ENCODE measurements around the gene TYMS.
"Not testable (repeated sequence)": the region's sequence is repeated elsewhere in the genome, so short reads cannot be mapped to it uniquely, and the experiment has no call there.

The TYMS gene

DNA sequence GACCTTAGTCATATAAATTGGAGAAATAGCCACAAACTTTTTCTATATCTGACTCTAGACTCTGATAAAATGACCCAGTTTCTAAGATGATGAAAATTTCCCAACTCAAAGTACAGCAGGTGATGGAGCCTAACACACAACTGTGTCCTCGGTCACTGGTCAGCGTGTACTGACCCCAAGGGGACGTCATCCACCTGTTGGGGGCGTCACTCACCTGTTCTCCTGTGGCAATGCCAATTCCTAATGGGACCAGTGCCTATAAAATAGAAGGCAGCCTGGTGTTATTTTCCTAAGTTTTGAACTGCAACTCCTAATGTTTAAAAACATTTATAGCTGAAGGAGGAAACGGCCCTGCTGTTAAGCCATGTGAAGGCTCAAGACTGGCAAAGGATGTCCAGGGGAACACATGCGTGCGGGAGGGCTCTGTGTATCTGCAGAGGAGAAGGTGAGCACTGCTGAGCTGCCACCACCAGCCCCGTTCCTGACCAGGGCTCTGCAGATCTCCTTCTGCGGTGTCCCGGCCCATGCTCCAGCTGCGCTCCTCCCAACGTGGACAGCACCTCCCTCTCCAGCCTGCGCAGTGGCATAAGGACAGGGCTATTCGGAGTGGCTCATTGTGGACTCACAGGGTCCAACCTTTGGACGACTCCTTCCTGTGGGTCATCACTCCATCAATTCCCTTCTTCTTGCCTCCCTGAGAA, 21.2 kb downstream of the TYMS start:
- DNase-seq = no peak

DNA sequence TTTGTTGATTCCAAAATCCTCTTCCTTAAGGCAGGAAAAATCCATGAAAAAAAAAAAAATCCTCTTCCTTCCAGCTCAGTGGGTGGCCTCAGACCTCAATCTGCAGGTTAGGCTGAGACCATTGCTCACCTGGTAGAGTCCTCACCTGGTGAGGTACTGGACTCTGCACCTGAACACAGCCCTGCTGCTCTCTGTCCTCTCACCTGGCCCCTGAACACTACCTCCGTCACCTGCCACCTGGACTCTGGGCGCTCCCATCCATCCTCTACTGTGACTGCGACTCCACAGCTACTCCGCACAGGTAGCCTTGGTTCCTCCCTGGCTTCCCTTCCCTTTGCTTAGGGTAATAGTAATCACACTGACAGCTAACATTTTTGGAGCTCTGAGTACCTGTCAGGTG, 22.1 kb downstream of the TYMS start:
- DNase-seq = no peak

DNA sequence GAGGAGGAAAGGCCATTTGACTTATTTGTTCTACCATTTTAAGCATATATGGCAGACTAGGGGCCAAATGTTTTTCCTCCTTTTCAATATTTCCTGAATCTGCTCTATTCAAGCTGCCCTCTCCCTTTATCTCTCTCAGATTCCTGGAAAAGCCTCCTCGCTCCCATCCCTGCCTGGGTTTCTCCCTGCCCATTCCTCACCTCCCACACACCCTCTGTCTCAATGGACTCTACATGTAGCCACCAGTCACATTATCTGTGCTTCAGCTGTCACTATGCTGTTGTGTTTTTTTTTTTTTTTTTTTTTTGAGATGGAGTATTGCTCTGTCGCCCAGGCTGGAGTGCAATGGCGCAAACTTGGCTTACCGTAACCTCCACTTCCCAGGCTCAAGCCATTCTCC, 22.9 kb downstream of the TYMS start:
- no peak for DNase-seq

DNA sequence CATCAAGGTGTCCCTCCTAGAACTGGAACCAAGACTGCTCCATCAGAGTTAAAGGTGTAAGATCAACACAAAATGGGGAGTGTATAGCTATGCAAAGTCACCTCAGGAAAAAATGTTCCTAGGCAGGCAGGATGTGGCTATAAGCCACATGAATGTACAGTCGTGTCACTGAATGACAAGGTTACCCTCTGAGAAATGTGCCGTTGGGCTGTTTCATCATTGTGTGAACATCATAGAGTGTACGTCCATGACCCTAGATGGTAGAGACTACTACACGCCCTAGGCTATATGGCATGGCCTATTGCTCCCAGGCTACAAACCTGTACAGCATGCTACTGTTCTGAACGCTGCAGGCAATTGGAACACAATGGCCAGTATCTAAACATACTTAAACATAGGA, 24.5 kb downstream of the TYMS start:
- DNase-seq = no peak

DNA sequence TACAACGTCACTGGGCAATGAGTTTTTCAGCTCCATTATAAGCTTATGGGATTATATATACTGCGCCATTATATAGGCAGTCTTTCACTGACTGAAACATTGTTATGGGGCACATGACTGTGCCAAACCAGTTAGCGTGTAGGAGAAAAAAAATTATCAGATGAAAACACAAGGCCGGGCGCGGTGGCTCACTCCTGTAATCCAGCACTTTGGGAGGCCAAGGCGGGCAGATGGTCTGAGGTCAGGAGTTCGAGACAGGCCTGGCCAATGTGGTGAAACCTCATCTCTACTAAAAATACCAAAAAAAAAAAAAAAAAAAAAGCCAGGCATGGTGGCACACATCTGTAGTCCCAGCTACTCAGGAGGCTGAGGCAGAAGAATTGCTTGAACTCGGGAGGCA, 25.0 kb downstream of the TYMS start:
- DNase-seq = not testable (repeated sequence)

DNA sequence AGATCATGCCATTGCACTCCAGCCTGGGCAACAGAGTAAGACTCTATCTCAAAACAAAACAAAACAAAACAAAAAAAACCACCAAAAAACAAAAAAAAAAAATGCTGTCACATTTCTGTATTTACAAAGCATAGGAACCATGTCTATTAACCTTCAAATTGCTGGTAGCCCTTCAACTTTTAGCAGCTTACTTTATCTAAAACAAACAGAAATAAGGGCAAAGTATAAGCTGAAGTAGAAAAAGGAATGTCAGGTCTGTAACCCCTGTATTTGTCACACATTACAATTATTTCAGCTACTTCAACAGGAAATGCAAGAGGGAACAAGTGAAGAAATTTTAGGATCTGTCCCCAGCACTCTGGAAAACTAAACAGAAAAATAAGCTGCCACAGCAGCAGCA, 25.4 kb downstream of the TYMS start:
- no peak for DNase-seq

DNA sequence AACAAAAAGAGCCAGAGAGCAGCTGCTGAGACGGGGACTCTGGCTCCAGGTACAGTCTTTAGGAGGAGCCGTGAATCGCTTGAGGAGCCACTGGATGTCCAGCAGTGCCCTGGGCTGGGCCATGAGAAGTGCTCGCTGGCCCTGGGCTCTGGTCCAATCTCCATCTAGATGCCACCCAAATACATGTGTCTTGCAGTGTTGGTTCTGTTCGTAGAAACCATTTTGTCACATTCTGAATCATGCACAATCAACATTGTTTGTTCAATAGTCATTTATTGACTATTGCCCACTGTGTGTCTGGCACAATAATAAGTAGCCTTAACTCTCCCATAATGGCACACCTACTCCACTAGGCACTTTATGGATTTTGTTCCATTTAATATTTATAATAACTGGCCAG, 26.1 kb downstream of the TYMS start:
- DNase-seq = no peak

DNA sequence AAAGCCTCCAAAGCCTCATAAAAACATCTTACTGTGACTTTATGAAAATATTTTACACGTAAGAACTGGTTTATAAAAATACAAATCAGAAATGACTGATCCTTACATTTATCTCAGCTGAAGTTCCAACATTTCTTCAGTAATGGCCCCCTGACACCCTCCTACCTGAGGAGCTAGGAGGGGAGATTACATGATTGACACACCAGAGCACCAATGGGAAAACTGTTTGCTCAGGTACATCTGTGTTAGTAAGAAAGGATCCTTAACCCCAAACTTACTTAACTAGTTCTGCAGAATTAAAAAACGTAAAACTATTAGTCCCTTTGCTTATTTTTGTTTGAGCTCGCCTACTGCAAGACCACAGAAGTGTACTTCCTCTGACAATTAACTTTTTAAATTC, 28.0 kb downstream of the TYMS start:
- no peak for DNase-seq

DNA sequence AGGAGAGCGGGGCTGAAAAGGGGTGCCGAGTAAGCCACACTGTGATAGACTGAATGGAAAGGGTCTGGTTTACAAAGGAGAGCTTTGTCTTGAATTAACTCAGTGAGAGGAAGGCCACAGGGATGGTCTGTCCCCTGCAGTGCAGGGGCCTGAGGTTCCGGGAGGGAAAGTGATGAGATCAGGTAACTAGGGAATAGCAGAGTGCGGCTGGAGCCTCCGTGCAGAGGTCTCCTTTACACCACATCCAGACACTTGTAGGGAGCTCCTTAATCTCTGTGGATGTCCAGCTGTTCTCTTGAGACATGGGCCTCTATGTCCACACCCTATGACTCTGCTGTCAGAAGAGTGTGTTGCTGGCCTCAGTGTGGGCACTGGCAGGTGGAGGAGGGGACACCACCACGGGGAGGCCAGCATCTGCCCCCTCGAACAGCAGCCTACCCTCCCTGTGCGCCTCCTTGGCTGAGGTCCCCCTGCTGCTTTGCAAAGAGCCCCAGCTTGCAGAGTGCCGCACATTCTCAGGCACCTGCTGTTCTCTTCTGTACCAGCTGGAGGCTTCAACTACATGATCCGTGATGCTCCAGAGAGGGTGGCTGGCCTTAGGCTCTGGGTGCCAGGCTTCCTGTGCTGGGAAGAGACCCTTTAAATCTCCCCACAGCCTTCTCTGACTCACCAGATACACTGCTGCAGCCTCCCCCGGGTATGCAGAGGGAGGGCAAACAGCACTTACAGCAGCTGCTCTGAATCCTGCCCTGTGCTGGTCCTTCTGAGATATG, 29.1 kb downstream of the TYMS start:
- DNase-seq = no peak

DNA sequence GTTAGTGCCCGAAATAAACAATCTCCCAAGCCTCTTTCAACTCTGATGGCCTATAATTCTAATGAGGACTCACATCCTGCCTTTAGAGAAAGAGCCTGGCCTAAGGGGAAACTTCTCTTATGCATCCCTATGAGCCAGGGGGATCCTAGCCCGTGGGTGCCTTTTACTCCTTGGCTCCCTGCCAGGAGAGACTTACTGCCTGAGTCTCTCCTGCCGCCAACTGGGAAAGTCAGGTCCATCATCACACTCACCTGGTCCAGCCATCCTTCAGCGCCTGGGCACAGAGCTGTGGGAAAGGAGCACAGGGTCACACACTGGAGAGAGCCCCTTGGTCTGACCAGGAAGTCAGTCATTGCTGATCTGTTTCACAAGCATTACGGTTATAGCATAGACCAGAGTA, 30.9 kb downstream of the TYMS start:
- no peak for DNase-seq

DNA sequence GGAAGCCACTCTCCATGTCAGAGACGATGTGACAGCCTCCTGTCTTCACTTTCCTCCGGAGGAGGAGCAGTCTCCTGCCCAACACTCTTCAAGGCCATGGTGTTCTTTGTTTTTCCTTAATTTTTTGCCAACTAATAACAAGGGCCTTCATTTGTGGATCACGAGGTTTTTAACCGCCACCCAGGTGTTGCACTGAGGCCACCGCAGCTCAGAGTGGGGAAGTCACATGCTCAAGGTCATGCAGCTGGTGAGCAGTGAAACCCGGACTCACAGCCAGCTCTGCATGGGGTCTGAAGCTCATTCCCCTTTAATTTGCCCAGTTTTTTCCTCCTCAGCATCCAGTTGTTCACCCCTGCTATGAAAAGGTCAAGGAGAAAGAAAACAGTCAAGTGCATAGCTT, 35.4 kb downstream of the TYMS start:
- no peak for DNase-seq

DNA sequence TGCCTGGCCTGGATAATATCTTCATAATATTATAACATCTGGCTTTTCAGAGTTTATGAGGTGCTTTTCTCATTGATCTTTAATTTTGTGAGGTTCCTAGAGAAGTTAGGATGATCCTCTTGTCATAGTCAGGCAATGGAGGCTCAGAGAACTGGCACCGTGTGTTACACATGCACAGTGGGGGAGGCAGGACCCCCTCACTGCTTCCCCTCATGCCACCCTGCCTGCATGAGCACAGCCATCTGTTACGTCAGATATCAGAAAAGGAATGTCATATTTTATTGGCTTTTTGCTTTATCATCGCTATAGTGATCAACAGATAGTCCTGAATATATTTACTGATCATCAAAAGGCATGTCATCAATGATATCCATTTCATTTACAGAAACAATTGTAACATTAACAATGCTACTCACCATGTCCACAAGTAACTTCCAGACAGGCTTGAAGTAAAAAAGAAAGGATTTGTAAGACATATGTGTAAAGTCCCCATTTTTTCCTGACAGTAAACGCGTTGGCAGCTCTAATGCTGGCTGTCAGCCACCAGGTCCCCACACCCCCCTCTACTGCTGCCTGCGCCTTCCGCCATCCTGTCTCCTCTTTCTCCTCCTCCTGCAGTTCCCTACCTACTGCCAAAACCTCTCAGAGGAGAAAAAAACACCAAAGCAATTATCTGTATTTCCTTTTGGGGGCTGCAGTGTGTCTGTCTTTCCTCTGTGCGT, 36.2 kb downstream of the TYMS start:
- no peak for DNase-seq

DNA sequence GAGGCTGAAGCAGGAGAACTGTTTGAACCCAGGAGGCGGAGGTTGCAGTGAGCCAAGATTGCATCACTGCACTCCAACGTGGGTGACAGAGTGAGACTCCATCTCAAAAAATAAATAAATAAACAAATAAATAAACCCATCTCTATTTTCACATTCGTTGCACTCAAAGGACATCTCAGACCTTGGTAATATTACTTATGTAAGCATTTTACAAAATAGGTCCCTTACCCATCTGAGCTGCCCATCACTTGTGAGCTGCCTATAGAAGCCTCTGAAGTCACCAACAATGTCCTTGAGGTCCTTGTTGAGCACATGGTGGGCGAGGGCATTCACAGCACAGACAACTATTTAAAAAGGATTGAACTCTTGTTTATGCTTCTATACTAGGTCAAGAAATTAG, 39.6 kb downstream of the TYMS start:
- no peak for DNase-seq

DNA sequence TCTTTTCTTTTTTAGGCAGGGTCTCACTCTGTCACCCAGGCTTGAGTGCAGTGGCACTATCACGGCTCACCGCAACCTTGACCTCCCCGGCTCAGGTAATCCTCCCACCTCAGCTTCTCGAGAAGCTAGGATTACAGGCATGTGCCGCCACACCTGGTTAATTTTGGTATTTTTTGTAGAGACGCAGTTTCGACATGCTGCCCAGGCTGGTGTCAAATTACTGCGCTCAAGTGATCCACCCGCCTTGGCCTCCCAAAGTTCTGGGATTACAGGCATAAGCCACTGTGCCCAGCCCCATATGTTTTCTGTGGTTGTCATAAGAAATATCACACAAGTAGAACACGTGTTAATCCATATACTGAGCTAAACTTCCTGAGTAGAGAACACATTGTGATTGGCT, 40.3 kb downstream of the TYMS start:
- no peak for DNase-seq

DNA sequence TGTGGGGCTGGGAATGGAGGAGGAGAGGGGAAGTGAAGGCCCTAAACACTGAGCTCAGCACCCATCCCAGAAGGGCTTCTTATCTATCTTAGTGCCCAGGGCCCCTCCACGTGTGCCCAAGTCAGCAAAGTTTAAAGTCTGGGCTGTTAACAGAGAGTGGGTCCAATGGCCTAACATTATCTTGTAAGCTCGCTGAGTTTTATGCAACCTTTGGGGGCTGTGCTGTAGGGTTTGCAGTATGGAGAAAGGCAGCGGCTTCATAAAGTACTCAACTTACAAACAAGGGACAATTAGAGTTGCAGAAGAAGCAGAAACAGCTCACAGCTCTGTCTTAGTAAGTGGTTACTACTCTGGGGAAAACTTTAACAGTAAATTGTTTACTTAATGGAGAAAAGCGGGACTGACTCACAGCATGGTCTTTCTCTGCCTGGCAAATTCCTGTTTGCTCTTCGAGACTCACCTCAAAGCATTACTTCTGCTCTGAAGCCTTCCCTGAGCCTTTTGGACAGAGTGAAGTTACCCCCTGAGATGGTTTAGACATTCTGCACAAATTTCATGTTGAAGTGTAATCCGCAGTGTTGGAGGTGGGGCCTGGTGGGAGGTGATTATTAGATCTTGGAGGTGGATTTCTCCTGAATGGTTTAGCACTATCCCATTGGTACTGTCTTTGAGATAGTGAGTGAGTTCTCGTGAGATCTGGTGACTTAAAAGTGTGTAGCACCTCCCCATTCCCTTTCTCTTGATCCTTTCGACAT, 45.9 kb downstream of the TYMS start:
- no peak for DNase-seq

DNA sequence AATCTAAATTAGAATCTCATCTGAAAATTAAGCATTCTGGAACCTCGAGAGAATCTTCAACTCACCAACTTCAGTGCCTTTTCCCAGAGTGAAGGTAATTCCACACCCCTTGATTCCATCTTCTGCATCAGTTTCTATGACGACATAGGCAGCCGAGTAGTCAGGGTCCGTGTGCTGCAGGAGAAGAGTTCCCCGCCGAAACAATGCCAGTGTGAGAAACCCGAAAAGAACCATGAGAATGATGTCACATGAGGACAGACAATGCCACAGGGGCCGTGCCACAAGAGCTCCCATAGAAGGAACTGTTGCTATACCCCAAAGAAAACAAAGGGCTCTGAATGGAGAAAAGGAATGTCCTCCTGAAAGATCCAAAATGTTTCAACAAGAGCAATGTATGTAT, 49.0 kb downstream of the TYMS start:
- DNase-seq = no peak

DNA sequence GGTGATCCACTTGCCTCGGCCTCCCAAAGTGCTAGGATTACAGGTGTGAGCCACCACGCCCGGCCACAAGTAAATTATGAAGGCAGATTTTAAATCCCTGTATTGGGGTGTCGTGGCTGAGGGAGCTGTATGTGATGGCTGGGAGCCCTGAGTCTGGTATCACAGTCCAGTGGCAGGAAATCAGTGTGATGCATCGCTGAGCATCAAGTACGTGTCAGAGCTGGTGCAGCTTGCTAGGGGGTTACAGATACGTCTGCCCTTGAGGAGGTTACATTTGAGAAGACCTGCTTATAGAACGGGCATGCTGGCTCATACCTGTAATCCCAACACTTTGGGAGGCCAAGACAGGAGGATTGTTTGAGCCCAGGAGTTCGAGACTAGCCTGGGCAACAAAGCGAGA, 50.6 kb downstream of the TYMS start:
- no peak for DNase-seq

DNA sequence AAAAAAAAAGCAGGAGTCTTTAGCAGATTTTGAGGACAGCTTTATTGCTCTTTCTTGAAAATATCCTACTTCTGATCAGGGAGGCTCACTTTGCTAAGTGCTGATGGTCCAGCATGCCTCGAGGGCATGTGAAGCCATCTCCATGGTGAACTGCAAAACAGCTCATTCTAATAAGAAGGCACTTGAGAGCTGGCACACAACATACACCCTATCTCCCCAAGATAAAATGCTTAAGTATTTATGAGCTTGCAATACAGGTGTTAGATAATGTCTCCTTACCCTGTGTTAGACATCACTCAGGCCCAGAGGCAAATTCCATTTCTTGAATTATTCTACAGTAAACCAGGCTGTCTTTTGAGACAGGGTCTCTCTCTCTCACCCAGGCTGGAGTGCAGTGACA, 52.3 kb downstream of the TYMS start:
- no peak for DNase-seq

DNA sequence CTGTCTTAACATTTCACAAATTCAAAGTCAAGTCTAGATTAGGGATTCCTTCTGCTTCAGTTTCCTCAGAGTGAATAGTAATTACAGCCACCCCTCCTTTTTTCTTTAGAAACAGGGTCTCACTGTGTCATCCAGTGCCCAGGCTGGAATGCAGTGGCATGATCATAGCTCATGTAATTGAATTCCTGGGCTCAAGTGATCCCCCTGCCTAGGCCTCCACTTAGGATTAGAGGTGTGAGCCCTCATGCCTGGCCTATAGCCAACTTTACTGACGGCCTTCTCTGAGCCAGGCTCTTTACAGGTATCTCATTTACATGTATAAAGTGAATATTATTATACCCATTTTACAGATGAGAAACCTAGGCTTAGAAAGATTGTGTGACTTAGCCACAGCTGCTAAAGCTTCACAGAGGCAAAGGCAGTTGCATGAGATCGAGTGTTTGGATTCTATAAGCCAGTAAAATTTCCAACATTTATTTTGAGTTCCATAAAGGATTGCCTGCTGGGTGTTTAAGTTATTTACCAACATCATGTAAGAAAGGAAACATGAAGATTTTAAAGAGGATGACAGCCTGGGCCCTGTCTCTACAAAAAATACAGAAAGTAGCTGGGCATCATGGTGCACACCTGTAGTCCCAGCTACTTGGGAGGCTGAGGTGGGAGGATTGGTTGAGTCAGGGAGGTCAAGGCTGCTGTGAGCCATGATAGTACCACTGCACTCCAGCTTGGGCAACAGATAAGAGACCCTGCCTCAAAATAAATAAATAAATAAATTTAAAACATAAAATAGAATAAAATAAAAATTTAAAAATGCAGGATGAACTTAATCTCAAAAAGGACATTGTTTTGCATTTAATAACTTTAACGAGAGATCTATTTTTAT, 53.2 kb downstream of the TYMS start:
- DNase-seq = no peak

DNA sequence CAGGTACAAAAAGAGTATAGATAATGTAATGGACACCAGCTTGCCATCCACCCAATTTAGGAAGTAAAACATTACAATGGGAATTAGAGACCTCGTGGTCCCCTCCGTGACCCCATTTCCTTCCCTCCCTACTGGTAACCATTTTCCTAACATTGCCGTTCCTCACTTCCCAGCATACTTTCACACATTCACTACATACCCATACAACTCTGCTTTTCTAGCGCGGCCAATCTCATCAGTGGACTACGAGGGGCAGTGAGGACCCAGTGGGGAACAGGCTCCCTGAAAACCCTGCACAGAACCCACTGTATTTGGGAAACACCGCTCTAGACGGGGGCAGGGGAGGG, 53.8 kb downstream of the TYMS start:
- no peak for DNase-seq

DNA sequence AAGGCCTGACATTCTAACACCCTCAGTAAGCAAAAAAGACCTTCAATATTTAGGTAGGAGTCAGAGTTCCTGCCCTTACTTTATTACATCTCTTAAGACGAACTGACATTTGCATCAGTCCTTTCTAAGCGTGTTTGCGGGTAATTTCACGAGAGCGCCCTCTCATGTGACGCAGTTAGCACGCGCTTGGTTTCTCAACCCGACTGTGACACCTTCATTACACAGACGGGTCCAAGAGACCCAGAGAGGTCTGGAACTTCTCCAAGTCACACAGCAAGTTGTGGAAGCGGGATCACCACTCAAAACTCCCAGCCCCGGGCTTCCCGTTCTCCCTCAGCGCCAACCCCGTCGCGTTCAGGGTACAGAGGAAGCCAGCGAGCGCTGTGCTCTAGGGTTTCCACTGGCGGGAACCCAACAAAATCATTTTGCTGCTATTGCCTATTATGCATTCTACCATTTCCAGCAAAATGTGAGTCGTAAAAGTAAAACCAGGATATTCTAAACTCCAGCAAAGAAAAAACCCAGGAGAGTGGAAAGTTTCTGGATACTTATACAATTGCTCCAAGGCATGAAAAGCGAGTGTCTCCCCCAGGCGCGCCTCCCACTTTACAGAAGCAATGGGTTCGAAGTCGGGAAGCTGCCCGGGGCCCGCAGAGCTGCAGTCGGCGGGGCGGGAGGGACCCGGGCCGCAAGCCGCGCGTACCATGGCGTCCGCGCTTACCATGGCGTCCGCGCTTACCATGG, 54.4 kb downstream of the TYMS start:
- DNase-seq = peak; percentile 24

Measured in SIG-M5 (cell line).